ENCODE data around the gene KHDC1.
A peak's percentile ranks its signal among the peaks of the same experiment; 100 is the strongest.
"Not testable (repeated sequence)": the region's sequence is repeated elsewhere in the genome, so short reads cannot be mapped to it uniquely, and the experiment has no call there.

The KHDC1 gene

GRCh38 chr6:73264446-73264845 is 1.4 kb upstream of the KHDC1 start:
- DNase-seq (ENCODE audit: low read depth) = no peak
- H3K4me3 ChIP-seq (ENCODE audit: low read depth, low read length) = no peak overlapping the region
- no peak for TF ChIP-seq CTCF (IDR thresholded peaks at IDR 0.05; ENCODE audit: control insufficient read depth, extremely low read depth, insufficient read depth)

- TF ChIP-seq CTCF (IDR thresholded peaks at IDR 0.05; ENCODE audit: control insufficient read depth, extremely low read depth, insufficient read depth) = no peak
- DNase-seq (ENCODE audit: low read depth) = no peak
Measured at GRCh38 chr6:73263570-73263909, 544 bp upstream of the KHDC1 start.

GRCh38 chr6:73258721-73259120 is 4.3 kb downstream of the KHDC1 start:
- H3K4me3 ChIP-seq (ENCODE audit: low read depth, low read length) = no peak overlapping the region
- DNase-seq (ENCODE audit: low read depth) = no peak
- no peak for TF ChIP-seq CTCF (IDR thresholded peaks at IDR 0.05; ENCODE audit: control insufficient read depth, extremely low read depth, insufficient read depth)

More at GRCh38 chr6:73263570-73263909, 544 bp upstream of the KHDC1 start:
- peak overlapping the region; percentile 48 for H3K4me3 ChIP-seq (ENCODE audit: low read depth, low read length)

- not testable (repeated sequence) for H3K4me3 ChIP-seq (ENCODE audit: low read depth, low read length)
Measured at GRCh38 chr6:73254323-73254722, 8.7 kb downstream of the KHDC1 start.

GRCh38 chr6:73252703-73253102 is 10.3 kb downstream of the KHDC1 start:
- DNase-seq (ENCODE audit: low read depth) = no peak
- H3K4me3 ChIP-seq (ENCODE audit: low read depth, low read length) = no peak overlapping the region
- no peak for TF ChIP-seq CTCF (IDR thresholded peaks at IDR 0.05; ENCODE audit: control insufficient read depth, extremely low read depth, insufficient read depth)

More at GRCh38 chr6:73254323-73254722, 8.7 kb downstream of the KHDC1 start:
- DNase-seq (ENCODE audit: low read depth) = not testable (repeated sequence)

GRCh38 chr6:73250016-73250415 is 13.0 kb downstream of the KHDC1 start:
- no peak for DNase-seq (ENCODE audit: low read depth)
- TF ChIP-seq CTCF (IDR thresholded peaks at IDR 0.05; ENCODE audit: control insufficient read depth, extremely low read depth, insufficient read depth) = no peak
- no peak overlapping the region for H3K4me3 ChIP-seq (ENCODE audit: low read depth, low read length)

- TF ChIP-seq CTCF (IDR thresholded peaks at IDR 0.05; ENCODE audit: control insufficient read depth, extremely low read depth, insufficient read depth) = no peak
- DNase-seq (ENCODE audit: low read depth) = no peak
- H3K4me3 ChIP-seq (ENCODE audit: low read depth, low read length) = no peak overlapping the region
Measured at GRCh38 chr6:73248192-73248903, 14.6 kb downstream of the KHDC1 start.
